IPS-18c (cell line): ENCODE measurements around the gene DOCK2.

Experiments
- H3K4me3 ChIP-seq: 2 replicates; pipeline ENCODE4 v1.7.0; 2013; ENCODE audit warnings: low read depth, mild to moderate bottlenecking, low read length, moderate library complexity; ENCODE audit not compliant: insufficient read depth
- H3K9me3 ChIP-seq: one replicate; pipeline ENCODE4 v1.6.1; 2013; ENCODE audit warnings: mild to moderate bottlenecking, low read length, moderate library complexity; ENCODE audit not compliant: control insufficient read depth, insufficient read depth

DOCK2 gene

DNA sequence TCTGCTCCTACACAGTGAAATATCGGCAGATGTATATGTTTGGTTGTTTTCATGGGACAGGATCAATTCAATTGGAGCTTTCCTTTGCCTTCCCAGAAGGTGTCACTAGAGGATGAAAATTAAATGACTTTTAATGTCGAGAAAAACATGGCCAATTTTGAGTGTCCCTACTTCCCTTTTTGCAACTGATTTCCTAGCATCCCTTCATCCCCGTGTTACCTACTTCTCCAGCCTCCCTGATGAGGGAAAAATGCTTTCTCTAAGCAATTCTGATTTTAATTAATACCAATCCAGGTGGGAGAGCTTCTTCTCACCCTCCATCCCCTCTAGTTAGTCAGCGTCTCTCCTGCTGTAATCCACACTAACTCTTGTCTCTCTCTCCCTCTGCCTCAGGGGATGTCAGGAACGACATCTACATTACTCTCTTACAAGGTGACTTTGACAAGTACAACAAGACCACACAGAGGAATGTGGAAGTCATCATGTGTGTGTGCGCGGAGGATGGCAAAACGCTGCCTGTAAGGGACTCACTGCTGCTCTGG, 64.9 kb downstream of the DOCK2 start:
- Histone ChIP-seq H3K9me3 (no peaks in the 10 kb centered on the region), H3K4me3 (no peak overlapping the region)

- Histone ChIP-seq H3K9me3 (no peaks in the 10 kb centered on the region), H3K4me3 (no peak overlapping the region)
These were observed 65.8 kb downstream of the DOCK2 start for GRCh38 chr5:169702693-169703481.

- H3K4me3 ChIP-seq: no peak overlapping the region
- no peaks in the 10 kb centered on the region for H3K9me3 ChIP-seq
These were observed 66.7 kb downstream of the DOCK2 start for GRCh38 chr5:169703813-169704212.

GRCh38 chr5:169705322-169705721, 68.2 kb downstream of the DOCK2 start:
- H3K9me3 ChIP-seq: no peaks in the 10 kb centered on the region
- no peak overlapping the region for H3K4me3 ChIP-seq

GRCh38 chr5:169706071-169706470, 69.0 kb downstream of the DOCK2 start:
- Histone ChIP-seq H3K4me3 (no peak overlapping the region), H3K9me3 (no peaks in the 10 kb centered on the region)

GRCh38 chr5:169706758-169707450, 69.8 kb downstream of the DOCK2 start:
- Histone ChIP-seq H3K4me3 (no peak overlapping the region), H3K9me3 (no peaks in the 10 kb centered on the region)

- no peaks in the 10 kb centered on the region for H3K9me3 ChIP-seq
- no peak overlapping the region for H3K4me3 ChIP-seq
These were observed 70.6 kb downstream of the DOCK2 start for GRCh38 chr5:169707686-169708085.

GRCh38 chr5:169710675-169711074, 73.6 kb downstream of the DOCK2 start:
- Histone ChIP-seq H3K9me3 (no peaks in the 10 kb centered on the region), H3K4me3 (no peak overlapping the region)

- Histone ChIP-seq H3K9me3 (no peaks in the 10 kb centered on the region), H3K4me3 (no peak overlapping the region)
These were observed 74.6 kb downstream of the DOCK2 start for GRCh38 chr5:169711551-169712225.

- Histone ChIP-seq H3K9me3 (no peaks in the 10 kb centered on the region), H3K4me3 (no peak overlapping the region)
These were observed 75.4 kb downstream of the DOCK2 start for GRCh38 chr5:169712428-169712827.

DNA sequence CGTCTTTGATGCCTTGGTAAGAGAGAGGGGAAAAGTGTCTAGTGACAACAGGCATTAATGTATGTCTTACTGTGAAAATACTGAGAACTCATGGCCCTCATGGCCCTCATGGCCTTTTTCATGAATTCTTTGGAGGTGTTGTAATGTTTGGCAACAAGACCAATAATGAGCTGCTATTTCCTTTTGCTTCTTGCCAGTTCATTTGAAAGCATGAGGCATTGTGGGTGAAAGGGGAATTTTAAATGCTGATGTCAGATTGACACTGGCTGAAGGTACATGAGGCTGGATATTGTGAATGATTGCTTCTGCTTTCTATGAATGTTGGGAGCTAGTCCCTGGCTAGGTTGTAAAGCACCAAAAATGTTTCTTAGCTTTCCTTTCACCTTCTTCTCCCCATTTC, 79.2 kb downstream of the DOCK2 start:
- no peaks in the 10 kb centered on the region for H3K9me3 ChIP-seq
- H3K4me3 ChIP-seq: no peak overlapping the region

- Histone ChIP-seq H3K4me3 (no peak overlapping the region), H3K9me3 (no peaks in the 10 kb centered on the region)
These were observed 80.2 kb downstream of the DOCK2 start for GRCh38 chr5:169717288-169717687.

DNA sequence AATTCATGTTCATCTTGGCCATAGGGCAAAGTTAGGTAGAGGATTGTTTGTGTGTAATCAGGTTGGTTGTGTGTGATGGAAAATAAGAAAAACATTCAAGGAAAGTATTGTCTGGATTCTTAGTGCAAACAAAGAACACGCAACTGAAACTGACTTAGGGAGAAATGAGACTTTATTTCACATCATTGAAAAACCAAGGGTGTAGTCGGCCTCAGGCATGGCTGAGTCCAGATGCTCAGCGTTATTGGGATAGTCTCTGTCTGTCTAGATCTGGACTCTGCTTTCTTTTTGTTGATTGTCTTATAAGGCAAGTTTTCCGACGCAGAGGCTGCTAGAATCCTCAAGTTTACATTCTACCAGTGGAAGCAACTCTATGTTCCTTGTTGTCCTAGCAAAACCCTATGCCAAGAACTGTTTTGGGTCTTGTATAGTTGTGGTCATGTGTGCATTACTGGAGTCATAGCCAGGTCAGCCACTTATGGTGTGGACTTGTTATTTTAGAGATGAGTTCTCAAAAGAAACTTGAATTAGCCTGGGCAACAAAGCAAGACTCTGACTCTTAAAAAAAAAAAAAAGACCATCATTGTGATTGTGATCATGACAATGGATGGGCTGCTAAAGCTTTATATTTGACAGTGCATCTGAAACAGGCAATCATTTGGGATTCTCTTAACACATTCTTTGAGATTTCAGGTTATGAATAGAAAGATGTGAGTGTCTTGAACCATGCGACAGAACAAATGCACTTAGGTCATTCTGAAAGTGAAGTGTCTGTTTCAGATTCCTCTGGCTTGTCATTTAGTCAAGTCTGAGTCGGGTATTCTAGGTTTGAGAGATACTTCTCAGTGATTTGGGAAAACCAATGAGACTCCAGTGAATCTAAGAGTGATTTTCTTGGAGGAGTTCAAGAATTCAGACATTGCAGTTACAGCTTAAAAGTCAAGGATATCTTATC, 82.6 kb downstream of the DOCK2 start:
- no peak overlapping the region for H3K4me3 ChIP-seq
- no peaks in the 10 kb centered on the region for H3K9me3 ChIP-seq

DNA sequence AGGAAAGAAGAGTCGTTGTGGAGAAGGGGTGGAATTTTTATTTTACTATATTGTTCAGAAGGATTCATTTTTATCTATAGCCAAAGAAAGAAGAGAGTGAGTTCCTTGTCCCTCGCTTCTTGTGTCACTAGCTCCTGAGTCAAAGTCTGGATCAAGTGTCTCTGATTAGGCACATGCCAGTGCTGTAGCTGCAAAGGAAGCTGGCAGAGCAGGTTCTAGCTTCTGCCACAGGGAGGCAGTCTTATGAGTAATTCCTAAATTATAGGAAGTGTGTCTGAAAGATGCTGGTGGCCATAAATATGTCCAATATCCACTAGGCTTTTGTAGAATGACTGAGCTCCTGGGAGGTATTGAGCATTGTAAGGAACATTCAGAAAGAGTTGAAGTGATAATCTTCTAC, 84.7 kb downstream of the DOCK2 start:
- no peak overlapping the region for H3K4me3 ChIP-seq
- no peaks in the 10 kb centered on the region for H3K9me3 ChIP-seq

GRCh38 chr5:169723103-169723831, 86.2 kb downstream of the DOCK2 start:
- Histone ChIP-seq H3K9me3 (no peaks in the 10 kb centered on the region), H3K4me3 (no peak overlapping the region)

DNA sequence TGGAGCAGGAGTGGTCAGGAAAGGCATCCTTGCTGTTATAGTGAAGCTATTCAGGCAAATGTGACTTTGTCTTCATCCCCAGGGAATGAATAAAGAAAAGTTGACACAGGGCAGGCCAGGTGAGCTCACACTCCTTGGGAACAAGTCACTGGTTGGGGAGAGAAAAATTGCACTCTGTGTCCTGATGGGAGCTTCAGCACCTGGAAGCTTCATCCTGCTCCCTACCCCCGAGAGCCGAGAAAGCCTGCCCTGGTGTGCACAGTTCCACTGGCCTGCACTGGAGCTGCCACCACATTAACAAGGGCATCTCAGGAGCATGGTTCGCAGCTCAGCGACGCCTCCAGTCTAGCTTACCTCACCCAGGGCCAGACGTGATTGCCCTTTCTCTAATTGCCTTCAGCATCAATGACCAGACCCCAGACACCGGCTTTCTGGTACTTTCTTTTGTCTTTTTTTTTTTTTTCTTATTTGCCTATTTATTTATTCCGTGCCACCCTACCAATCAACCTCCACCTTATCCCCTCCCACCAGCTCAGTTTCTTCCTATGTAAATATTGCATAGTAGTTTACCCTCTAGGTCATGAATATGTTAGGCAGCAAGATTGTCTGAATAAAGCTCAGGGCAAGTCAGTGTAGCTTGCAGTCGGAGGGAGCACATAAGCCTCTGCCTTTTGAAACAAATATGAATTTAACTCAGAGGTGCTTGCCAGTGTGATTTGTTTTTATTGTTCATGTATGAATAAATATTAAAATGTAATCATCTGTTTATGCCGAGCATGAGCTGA, 87.4 kb downstream of the DOCK2 start:
- no peak overlapping the region for H3K4me3 ChIP-seq

More for the DNA sequence above, 87.4 kb downstream of the DOCK2 start:
- H3K9me3 ChIP-seq: no peaks in the 10 kb centered on the region
